Erythroblast (primary cell): ENCODE results near the gene TAOK3.

ENCODE experiments used
- GATA1 ChIP-seq: IDR thresholded peaks from 2 replicates; pipeline ENCODE4 v1.6.1; 2011; ENCODE audit warnings: low read depth, mild to moderate bottlenecking, control low read depth, low read length, moderate library complexity
- POLR2A ChIP-seq: IDR thresholded peaks from 2 replicates; pipeline ENCODE4 v1.6.1; 2011; ENCODE audit warnings: mild to moderate bottlenecking, low read length

DNA sequence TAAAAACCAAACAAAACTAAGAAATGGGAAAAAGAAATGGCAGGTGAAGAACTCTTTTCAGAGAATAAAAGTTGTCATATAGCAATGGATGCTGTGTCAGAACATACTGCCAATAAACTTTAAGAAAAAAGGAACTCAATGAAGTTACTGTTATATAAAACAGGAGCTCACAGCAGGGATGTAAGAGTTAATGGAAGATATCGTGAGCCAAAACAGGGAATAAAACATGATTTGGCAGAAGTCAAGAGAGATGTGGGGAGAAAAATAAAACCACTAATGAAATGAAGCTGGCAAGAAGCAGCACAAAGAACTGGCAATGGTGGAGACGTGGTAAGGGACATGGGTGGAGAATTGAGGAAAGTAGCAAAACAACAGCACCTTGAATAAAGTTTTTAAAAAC lies 61.0 kb downstream of the TAOK3 start:
- TF ChIP-seq POLR2A (no peak), GATA1 (no peak)
